ENCODE results near the gene GIPR. TPM values are rescaled to one million over a fixed set of nuclear protein-coding genes. Genes with fewer than 3 reads are reported as not detected.

GIPR gene
- total and polyA plus RNA-seq, 2 of the 13 experiments (the other 11 are each of a cell fraction or from before 2014, with no cell fraction given), result 0.15 to 1.2 TPM

DNA sequence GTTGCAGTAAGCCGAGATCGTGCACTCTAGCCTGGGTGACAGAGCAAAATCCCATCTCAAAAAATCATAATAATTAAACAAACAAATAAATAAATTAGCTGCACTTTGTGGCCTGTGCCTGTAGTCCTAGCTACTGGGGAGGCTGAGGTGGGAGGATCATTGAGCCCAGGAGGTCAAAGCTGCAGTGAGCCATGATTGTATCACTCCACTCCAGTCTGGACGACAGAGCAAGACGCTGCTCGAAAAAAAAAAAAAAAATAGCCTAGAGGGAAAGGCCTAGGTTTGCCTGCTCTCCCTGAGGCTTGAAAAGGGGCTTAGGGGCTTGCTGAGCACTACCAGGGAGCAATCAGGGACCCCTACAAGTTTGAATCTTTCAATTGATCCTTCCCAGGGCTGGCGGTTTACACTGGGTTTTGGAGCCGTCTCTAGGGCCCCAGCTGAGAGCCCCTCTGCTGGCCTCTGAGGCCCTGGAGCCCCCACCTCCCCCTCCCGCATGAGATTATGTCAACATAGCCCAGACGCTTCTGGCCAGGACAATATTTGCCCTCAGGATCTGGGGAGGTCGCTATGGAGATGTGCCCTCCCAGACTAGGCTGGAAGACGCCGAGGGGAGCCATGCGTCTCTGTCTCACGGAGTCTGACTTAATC, 10.4 kb upstream of the GIPR start (continued):
- TF ChIP-seq ZNF770 (CRISPR knock-in tag; IDR thresholded peaks at IDR 0.05), result peak; percentile 89
- TF ChIP-seq ZNF407 (CRISPR knock-in tag; IDR thresholded peaks at IDR 0.05; ENCODE audit: not compliant biosample characterization), result no peak
- no peak for TF ChIP-seq POLR2A (IDR thresholded peaks at IDR 0.05; ENCODE audit: insufficient read depth in 1 of 2, low read depth in 2 of 2, low read length in 2 of 2)
- peak; percentile 54; the same call in 1 of the 2 replicates for TF ChIP-seq RARA (CRISPR knock-in tag; IDR thresholded peaks at IDR 0.05)
- no peak for TF ChIP-seq ZNF143 (CRISPR knock-in tag; IDR thresholded peaks at IDR 0.05)
- TF ChIP-seq ZNF577 (CRISPR knock-in tag; IDR thresholded peaks at IDR 0.05; ENCODE audit: borderline replicate concordance, low read depth), result no peak
- TF ChIP-seq MED13 (CRISPR knock-in tag; IDR thresholded peaks at IDR 0.05), result no peak
- TF ChIP-seq ZNF792 (CRISPR knock-in tag; IDR thresholded peaks at IDR 0.05), result no peak
- no peak for TF ChIP-seq HIVEP1 (CRISPR knock-in tag; IDR thresholded peaks at IDR 0.05)
- TF ChIP-seq TBL1XR1 (IDR thresholded peaks at IDR 0.05; ENCODE audit: borderline replicate concordance, low read length, partially characterized antibody), result no peak
- TF ChIP-seq MTA3 (CRISPR knock-in tag; IDR thresholded peaks at IDR 0.05), result no peak
- TF ChIP-seq RBFOX2 (IDR thresholded peaks at IDR 0.05; ENCODE audit: low read depth, low read length), result no peak
- TF ChIP-seq KAT7 (CRISPR knock-in tag; IDR thresholded peaks at IDR 0.05; ENCODE audit: borderline replicate concordance), result no peak
- no peak for TF ChIP-seq TEAD2 (CRISPR knock-in tag; IDR thresholded peaks at IDR 0.05)
- peak; percentile 99 for TF ChIP-seq PATZ1 (CRISPR knock-in tag; IDR thresholded peaks at IDR 0.05)
- TF ChIP-seq ZNF496 (CRISPR knock-in tag; IDR thresholded peaks at IDR 0.05; ENCODE audit: insufficient replicate concordance), result no peak
- TF ChIP-seq ZNF24 (IDR thresholded peaks at IDR 0.05), result no peak
- no peak for TF ChIP-seq ZNF382 (CRISPR knock-in tag; IDR thresholded peaks at IDR 0.05; ENCODE audit: borderline replicate concordance)
